ENCODE data around the gene DLX2.
"Not testable (repeated sequence)": the region's sequence is repeated elsewhere in the genome, so short reads cannot be mapped to it uniquely, and the experiment has no call there.

DLX2 gene

DNA sequence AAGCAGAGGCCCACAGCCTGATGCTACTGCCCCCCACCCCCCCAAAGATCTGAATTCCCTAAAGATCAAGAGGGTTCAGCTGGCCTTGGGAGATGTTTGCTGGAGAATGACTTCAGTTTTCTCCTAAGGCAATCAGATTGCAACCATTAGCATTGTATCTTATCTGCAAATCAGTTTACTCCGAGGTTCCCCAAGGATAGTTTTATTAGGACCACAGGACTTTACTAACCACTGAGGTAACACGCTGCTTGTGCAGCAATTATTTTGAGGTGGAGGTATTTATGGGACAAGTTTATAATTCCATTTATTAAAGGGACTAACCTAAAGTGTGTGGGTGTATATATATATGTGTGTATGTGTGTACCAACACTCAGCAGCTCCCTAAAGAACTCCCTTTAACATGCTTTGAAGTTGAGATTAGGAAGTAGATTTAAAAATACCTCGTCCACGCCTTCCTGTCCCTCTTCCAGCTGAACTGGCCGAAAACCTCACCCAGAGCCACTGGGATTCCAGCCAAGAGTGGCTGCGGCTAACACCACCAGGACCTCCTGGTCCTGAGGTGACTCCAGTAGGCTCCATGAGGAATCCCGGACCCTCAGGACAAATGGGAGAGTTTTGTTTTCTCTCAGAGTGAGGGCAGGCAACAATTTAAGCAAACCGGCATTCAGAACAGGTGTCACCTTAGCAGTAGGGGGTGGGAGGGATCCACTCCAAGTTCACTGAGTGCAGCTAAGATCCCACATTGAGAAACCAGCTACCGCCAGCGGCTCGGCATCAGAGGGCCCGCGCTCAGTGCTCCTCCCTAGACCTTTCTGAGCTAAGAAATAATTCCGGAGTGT lies 20.4 kb downstream of the DLX2 start:
- no peak for DNase-seq

DNA sequence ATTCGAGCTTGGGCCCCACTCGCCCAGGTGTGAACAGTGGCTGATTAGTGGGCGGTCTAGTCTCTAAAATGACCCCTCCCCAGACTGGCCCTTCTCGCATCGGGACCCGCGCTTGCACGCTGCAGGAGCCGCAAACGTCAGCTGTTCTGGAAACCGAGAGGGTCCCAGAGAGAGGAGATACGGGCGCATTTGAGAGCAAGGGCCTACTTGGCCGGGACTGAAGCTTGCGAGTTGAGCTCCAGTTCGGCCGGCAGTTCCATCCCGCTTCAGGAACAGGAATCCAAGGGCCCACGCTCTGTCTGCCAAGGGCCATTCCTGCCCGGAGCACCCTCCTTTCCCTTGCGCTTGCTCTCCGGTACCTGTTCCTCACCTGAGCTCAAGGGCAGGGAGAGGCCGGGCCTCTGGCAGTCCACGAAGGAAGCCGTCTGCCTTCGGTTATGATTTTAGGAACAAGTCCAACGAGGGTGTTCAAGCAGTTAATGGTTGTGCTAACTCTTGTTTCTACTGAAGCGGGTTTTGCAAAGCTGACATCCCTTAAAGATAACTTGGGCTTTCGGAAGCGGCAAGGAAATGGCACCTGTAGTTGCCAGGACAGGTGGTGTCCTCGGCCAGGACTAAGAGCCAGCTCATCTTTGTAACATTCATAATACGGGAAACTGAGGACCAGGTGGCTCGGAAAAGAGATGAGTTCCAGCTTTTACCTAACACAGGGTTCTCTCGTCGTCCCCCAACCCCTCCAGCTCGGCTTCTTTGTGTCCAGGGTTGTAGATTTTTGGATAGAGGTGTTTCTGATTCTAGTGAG lies 21.3 kb downstream of the DLX2 start:
- DNase-seq = no peak

DNA sequence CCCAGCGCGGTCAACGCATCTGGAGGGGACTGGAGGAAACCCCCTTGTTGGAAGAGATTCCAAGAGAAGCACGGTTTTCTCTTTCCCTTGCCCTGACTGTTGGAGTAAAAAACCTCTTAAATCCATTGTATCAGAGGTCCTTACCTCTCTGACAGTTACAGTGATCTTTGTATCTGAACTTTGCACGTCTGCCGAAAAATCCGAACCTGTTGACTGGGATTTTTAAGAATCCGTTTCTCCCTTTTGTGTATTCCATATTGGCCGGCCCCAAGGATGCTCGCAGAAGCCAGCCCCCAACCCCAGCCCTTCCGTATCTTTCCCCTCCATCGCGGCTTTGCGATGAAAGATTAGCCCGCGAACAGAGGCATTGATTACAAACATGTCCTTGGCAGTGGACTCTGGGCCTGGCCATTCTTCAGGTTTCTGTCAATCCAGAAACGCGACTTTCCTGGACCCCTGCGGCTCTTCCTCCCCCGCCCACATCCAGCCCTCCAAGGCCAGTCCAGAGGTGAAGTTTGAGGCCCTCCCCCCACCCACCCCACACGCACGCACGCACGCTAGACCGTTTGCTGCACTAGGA lies 22.0 kb downstream of the DLX2 start:
- DNase-seq = no peak

GRCh38 chr2:172079838-172080640 lies 22.7 kb downstream of the DLX2 start:
- DNase-seq = no peak

DNA sequence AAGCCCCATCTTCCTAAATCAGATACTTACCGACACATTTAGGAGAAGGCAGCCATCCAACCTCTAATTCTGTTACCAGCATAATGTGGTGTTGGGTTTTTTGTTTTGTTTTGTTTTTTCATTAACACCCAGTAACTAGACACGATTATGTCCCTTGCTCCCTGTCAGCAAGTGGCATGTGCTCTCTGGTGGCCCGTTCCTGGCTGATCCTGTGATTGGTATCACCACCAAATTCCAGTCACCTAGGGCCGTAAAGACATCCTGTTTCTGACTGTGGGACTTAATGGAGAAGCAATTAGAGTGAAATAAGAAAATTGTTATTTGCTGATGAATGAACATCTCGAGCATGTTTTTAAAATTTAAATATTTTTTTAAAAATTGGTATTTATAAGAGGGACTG lies 23.3 kb downstream of the DLX2 start:
- no peak for DNase-seq

DNA sequence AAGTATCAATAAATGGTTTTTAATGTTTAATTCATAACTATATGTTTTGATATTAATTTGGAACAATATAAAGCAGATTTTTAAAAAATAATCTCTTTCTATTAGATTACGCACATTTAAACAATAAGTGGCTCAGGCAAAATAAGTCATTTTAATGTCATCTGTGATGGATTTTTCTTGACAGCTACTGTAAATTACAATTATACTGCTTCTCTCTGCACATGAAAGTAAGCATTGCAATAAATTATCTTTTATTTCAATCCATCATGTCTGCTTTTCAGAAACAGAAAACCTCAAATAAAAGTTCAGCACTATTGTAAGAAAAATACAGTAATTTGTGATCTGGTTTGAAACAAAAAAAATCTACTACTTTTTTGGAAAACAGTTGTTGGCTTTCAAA lies 28.4 kb downstream of the DLX2 start:
- no peak for DNase-seq

DNA sequence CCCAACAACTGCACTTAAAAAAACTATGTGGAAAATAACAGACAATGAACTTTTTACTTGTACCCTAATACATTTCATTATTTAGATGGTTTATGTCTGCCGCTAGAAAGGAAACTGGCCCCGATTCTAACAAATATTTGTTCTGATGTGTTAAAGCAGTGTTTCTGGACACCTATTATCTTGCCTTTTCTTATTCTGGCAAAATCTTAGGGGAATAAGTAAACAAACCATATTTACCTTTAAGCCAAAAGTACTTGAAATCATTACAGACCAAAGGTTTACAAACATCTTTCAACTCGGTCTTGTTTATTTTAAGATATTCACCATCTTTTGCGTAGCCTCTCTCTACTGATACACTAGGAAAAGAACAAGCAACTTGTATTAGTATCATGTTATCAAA lies 29.2 kb downstream of the DLX2 start:
- no peak for DNase-seq

DNA sequence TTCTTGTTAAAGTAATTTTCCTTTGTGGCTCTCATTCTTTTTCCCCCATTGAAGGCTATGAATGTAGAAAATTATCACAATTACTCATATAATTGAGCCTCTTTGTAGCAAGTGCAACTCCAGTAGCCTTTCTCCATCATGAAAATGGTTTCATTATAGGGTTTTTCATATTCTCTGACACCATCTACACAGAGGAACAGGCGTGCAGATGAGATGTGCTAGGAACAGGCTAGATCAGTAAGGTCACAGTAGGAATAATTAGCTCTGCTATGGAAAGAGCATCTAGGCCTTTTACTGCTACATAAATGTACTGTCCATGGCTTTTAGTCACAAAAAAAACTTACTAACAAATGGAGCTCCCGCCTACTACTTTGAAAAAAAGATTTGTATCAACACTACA lies 30.0 kb downstream of the DLX2 start:
- DNase-seq = no peak

DNA sequence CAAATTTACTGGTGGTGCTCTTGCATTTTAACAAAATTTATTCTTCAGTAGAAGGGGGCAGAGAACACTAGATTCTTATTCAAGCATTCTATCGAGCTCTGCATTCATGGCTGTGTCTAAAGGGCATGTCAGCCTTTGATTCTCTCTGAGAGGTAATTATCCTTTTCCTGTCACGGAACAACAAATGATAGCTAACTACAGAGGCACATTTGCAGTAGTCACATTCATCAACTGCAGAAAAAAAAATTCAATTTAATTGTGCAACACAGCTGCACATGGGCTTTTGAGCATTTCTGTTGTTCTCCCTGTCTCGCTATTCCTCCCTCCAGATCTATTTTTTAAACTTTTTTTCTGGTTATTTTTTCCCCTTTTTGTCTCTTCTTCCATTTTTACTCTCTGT lies 30.4 kb downstream of the DLX2 start:
- no peak for DNase-seq

DNA sequence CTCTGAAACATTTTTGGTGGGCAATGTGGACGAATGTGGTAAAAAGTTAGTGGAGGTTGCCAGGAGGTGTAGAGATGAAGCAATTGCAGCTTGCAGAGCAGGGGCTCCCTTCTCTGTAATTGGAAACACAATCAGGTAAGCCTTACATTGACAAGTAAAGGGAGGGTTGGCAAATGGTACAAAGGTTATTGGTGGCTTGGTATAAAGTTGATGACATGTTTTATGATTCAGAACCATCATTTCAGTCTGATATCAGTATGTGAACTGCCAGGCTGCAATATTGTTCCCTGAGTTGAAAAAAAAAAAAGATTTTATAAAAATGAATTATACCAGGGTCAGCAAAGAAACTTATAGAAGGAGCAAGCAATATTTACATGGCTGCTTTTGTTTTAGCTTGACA lies 31.8 kb downstream of the DLX2 start:
- DNase-seq = no peak

GRCh38 chr2:172067905-172068304 lies 34.8 kb downstream of the DLX2 start:
- not testable (repeated sequence) for DNase-seq

DNA sequence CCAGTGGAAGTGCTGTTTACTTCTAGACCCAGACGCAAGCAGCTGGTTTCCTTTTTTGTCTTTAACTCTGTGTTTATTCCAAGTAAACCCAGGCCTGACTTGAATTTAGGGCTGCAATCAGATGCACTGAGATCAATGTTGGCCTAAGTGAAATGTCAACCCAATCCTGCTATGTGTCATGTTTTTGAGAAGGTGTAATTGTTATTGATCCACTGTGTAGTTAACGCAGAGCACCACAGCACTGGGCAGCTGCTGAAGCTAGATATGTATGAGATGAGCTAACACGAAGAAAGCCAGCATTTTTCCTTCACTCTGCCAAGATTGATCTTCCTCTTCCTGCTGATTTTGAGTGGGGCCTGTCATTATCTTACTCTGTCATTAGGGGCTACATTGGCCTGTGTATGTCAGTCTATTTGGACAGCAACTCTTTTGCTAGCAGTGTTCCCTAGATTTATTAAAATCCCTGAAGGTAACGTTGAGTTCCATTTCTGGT lies 36.3 kb downstream of the DLX2 start:
- DNase-seq = no peak

GRCh38 chr2:172065111-172065510 lies 37.6 kb downstream of the DLX2 start:
- no peak for DNase-seq

DNA sequence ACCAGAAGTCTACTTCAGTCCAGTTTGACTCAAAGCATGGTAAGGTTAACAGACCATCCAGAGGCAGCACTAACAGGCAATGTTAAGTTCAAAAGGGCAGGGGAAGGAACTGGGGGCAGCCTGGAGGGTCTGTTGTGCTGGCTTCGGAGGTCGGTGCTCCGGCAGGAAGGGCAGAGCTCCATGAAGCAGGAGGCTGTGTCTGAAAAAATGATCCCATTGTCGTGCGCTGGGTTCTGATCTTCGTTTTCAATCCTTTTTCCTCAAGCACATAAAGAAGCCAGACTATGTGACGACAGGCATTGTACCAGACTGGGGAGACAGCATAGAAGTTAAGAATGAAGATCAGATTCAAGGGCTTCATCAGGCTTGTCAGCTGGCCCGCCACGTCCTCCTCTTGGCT lies 39.3 kb downstream of the DLX2 start:
- DNase-seq = no peak

DNA sequence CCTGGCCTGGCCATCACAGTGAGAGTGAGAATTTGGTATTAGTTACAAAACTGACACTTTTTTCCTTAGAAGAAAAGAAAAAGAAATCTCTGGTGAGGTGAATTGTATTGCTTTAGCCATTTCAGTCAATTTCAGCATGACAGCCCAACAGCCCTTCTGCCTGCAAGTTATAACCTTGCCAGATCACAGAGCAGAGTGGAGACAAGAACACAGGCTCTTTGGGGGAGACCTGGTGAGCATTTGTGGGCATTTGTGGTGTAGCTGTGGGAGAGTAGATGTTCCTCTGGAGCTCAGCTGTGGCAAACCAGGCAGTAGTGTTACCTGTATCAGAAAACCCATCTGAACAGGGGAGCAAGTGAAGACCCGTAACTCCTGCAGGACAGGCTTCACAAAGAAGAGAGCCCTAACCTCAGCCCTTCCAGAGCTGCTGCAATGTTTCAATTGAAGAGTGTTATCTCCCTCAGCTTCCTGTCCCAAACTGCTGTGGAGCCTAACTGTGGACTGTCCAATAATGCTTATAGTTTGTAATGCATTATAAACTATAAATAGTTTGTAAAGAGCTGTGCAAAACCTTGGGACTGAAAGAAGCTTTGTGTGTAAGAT lies 40.2 kb downstream of the DLX2 start:
- no peak for DNase-seq

GRCh38 chr2:172060118-172060517 lies 42.6 kb downstream of the DLX2 start:
- not testable (repeated sequence) for DNase-seq

GRCh38 chr2:172058660-172059059 lies 44.0 kb downstream of the DLX2 start:
- no peak for DNase-seq

DNA sequence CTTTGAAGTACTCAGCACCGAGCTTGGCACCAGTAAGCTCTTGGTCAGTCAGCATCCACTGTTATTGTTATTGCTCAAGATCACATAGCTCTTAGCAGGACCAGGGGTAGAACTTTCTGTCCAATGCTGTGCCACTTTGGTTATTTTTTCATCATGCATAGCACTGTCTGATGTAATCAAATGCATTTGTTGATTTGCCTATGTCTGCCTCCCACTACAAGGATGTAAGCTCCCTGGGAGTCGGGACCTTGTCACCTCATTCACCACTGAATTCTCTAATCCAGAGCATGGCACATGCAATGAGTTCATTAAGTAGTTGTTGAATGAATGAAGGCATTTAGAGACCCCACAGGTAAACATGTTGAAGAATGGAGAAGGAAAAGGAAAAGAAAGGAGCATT lies 46.4 kb downstream of the DLX2 start:
- DNase-seq = no peak

- DNase-seq = no peak
These were observed 49.2 kb downstream of the DLX2 start for GRCh38 chr2:172053486-172053885.

DNA sequence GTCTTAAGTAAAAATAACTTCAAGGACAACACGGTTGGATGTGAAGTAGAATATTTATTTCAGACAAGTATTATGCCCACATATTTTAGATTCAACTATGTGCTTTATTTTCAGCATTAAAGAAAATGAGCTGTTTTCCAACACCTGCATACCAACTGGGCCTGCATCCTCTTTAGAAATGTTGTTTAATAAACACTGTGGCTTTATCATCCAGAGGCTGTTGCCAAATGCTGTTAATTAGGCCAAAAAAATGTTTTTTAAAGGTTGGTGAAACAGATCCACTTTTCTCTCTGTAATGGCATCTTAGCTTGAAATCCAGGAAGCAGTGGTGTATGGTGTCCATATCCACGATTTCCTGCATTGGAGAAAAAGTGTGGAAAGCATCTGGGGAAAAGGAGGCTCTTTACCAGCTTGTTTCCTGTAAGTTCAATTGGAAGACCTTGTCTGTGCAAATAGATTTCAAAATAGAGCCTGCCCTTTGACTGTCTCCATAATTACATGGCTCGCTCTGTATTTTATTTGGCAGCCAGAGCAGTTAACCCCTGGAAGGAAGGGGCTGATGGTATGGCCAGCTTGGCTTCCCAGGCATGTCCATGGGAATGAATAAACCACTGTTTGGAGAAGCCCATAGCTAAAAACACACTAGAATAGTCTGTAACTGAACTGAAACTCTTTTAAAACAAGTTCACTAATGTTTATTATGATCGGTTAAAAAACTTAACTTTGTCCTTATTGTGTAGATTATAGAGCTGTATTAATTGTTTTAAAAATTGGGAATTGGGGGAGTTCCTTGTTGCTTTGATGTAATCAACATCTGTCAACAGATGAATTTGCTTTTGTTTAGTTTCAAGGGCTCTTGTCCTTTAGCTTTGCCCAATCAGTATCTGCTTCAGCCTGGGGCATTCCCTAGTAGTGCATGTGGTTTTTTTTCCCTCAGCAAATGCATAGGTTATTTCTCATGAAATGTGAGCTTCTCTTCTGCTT lies 50.4 kb downstream of the DLX2 start:
- no peak for DNase-seq

DNA sequence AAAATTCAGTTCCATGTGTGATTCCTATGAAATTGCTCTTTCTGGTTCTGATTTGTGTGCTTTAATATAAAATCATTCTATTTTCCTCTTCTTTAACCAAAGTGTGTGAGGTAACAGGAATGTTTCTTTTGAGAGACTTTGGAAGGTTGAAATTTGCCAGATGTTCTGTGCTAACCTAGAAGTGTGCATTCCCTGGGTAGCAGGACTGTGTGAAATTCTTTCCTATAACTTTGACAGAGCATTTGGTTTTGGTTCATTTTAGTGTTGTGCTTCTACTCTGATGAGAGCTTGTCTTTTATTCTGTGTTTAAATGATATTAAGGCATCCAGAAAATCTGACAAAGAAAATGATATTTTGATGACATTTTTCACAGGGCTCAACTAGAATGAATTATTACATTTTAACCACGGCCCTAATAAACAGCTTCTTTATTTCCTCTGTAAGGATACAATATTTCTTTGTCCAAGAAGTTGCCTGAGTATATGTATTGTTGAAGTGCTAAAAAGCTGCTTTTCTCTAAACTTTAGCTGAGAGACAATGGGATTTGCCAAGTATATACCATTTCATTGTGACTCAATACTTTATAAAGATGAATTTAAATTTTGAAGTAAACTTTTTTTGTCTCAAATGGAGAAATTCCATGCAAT lies 52.1 kb downstream of the DLX2 start:
- no peak for DNase-seq

All from stimulated activated CD4-positive, alpha-beta T cell treated with anti-CD3 and anti-CD28 coated beads, Interleukin-1b, Interleukin-23, amount 100 ng/mL, for 48 hours (primary cell).